CD4-positive, alpha-beta T cell treated with Interleukin-21 for 1 hour (primary cell): ENCODE data around the gene LYST.
"Not testable (repeated sequence)": the region's sequence is repeated elsewhere in the genome, so short reads cannot be mapped to it uniquely, and the experiment has no call there.

Experiments used
- DNase-seq: peaks from one replicate; pipeline ENCODE4 v3.0.0-alpha.2; 2020

LYST gene

GRCh38 chr1:235858766-235859165 lies 7.9 kb downstream of the LYST start:
- DNase-seq: no peak

GRCh38 chr1:235857756-235858155 lies 8.9 kb downstream of the LYST start:
- no peak for DNase-seq

GRCh38 chr1:235855811-235856429 lies 10.8 kb downstream of the LYST start:
- DNase-seq: no peak

- no peak for DNase-seq
Observed at GRCh38 chr1:235854347-235854746, 12.4 kb downstream of the LYST start.

- DNase-seq: no peak
Observed at GRCh38 chr1:235853653-235854052, 13.1 kb downstream of the LYST start.

GRCh38 chr1:235852887-235853286 lies 13.8 kb downstream of the LYST start:
- DNase-seq: no peak

GRCh38 chr1:235851939-235852338 lies 14.8 kb downstream of the LYST start:
- no peak for DNase-seq

GRCh38 chr1:235848251-235848650 lies 18.5 kb downstream of the LYST start:
- DNase-seq: peak; percentile 49

GRCh38 chr1:235845656-235846107 lies 21.0 kb downstream of the LYST start:
- not testable (repeated sequence) for DNase-seq

- no peak for DNase-seq
Observed at GRCh38 chr1:235844776-235845175, 21.9 kb downstream of the LYST start.

GRCh38 chr1:235843461-235843961 lies 23.2 kb downstream of the LYST start:
- DNase-seq: peak; percentile 26

GRCh38 chr1:235841938-235842545 lies 24.7 kb downstream of the LYST start:
- no peak for DNase-seq

GRCh38 chr1:235838021-235838420 lies 28.7 kb downstream of the LYST start:
- DNase-seq: peak; percentile 22

- no peak for DNase-seq
Observed at GRCh38 chr1:235835226-235835625, 31.5 kb downstream of the LYST start.

- no peak for DNase-seq
Observed at GRCh38 chr1:235834620-235835019, 32.1 kb downstream of the LYST start.

GRCh38 chr1:235832011-235832410 lies 34.7 kb downstream of the LYST start:
- DNase-seq: no peak

GRCh38 chr1:235831148-235831547 lies 35.6 kb downstream of the LYST start:
- no peak for DNase-seq

GRCh38 chr1:235826102-235826854 lies 40.4 kb downstream of the LYST start:
- DNase-seq: no peak

- no peak for DNase-seq
Observed at GRCh38 chr1:235825229-235825628, 41.5 kb downstream of the LYST start.

- no peak for DNase-seq
Observed at GRCh38 chr1:235823684-235824083, 43.0 kb downstream of the LYST start.

GRCh38 chr1:235822685-235823084 lies 44.0 kb downstream of the LYST start:
- DNase-seq: no peak

- DNase-seq: no peak
Observed at GRCh38 chr1:235821361-235821981, 45.2 kb downstream of the LYST start.

- DNase-seq: no peak
Observed at GRCh38 chr1:235820061-235820460, 46.6 kb downstream of the LYST start.
